Type B pancreatic cell (in vitro differentiated cells): Measurements from ENCODE around the gene ZNF14. TPM values are rescaled to one million over a fixed set of nuclear protein-coding genes. Genes with fewer than 3 reads are reported as not detected.
"Not testable (repeated sequence)": the region's sequence is repeated elsewhere in the genome, so short reads cannot be mapped to it uniquely, and the experiment has no call there.

Source experiments
- DNase-seq: peaks from one replicate; pipeline ENCODE4 v3.0.0; 2021; ENCODE audit warnings: mixed read lengths; ENCODE audit not compliant: unreplicated experiment; ENCODE audit errors: extremely low spot score
- H3K27ac Mint-ChIP-seq: 2 replicates; pipeline ENCODE4 v1.8.0; 2021; ENCODE audit warnings: mild to moderate bottlenecking, mixed read lengths
- H3K27me3 Mint-ChIP-seq: 2 replicates; pipeline ENCODE4 v1.8.0; 2021; ENCODE audit warnings: mixed read lengths
- H3K36me3 Mint-ChIP-seq: 2 replicates; pipeline ENCODE4 v1.8.0; 2021; ENCODE audit warnings: mixed read lengths
- H3K4me1 Mint-ChIP-seq: one replicate; pipeline ENCODE4 v1.8.0; 2021; ENCODE audit warnings: mixed read lengths; ENCODE audit not compliant: unreplicated experiment
- H3K4me3 Mint-ChIP-seq: 2 replicates; pipeline ENCODE4 v1.8.0; 2021; ENCODE audit warnings: mild to moderate bottlenecking, mixed read lengths
- H3K9me3 Mint-ChIP-seq: 2 replicates; pipeline ENCODE4 v1.8.0; 2021; ENCODE audit warnings: mixed read lengths
- CTCF ChIP-seq: fragments of 200-600 bp; sonication (generic); conservative IDR thresholded peaks from 2 replicates; pipeline ENCODE4 v1.5.0; 2021; ENCODE audit warnings: antibody characterized with exemption, mild to moderate bottlenecking
- total RNA-seq: library from RNA; stranded (reverse); gene quantifications from 2 replicates; pipeline ENCODE4 v1.2.1, GENCODE V29; 2021; ENCODE audit warnings: low replicate concordance

ZNF14 gene
- total RNA-seq, 1 donor from 2014 or later = 8.5 TPM

DNA sequence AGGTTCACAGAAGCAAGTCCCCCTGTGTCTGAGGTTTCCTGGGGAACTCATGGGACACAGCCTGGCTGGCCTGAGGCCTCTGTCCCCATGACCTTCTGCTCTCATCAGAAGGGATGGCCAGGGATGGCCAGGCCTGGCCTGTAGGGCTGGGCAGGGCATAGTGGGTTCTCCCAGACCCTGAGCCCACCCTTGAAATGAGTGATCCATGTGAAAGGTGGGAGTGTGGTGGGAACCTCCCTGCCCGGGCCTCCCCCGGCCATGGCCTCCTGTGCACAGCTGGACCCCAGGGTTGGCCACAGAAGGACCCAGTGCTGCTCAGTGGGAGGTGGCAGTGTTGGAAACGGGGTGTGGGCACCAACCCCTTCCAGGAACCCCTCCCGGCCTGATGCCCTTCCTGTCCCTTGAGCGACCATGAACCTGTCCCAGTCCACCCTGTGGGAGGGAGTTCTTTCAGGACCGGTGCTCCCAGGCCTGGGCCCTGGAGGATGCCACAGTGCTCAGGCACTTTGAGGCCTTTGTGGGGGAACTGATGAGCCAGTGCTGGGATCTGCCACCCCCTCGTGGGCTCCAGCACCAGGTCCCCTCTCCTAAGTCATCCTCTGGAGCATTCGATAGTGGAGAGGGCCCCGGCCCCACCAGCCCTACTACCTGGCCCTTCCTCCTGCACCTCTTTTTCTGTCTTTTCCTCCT is 15.5 kb upstream of the ZNF14 start:
- H3K9me3 Mint-ChIP-seq = no peaks in the 10 kb centered on the region
- peaks cover 3% of the 10 kb centered on the region for H3K27me3 Mint-ChIP-seq
- no peak overlapping the region for H3K27ac Mint-ChIP-seq
- no peak for TF ChIP-seq CTCF
- H3K4me3 Mint-ChIP-seq = no peak overlapping the region
- H3K36me3 Mint-ChIP-seq = no peaks in the 10 kb centered on the region
- H3K4me1 Mint-ChIP-seq = no peaks in the 10 kb centered on the region
- DNase-seq = no peak

GRCh38 chr19:19747357-19748220 is 14.7 kb upstream of the ZNF14 start:
- no peak for TF ChIP-seq CTCF
- Mint-ChIP-seq H3K36me3 (no peaks in the 10 kb centered on the region), H3K4me3 (no peak overlapping the region), H3K27ac (no peak overlapping the region), H3K27me3 (peaks cover 3% of the 10 kb centered on the region), H3K4me1 (no peaks in the 10 kb centered on the region), H3K9me3 (no peaks in the 10 kb centered on the region)
- no peak for DNase-seq

- Mint-ChIP-seq H3K9me3 (no peaks in the 10 kb centered on the region), H3K4me3 (no peak overlapping the region), H3K4me1 (no peaks in the 10 kb centered on the region), H3K27me3 (peaks cover 5% of the 10 kb centered on the region), H3K36me3 (no peaks in the 10 kb centered on the region), H3K27ac (no peak overlapping the region)
- no peak for TF ChIP-seq CTCF
- DNase-seq = no peak
Observed at GRCh38 chr19:19746286-19747213, 13.6 kb upstream of the ZNF14 start.

DNA sequence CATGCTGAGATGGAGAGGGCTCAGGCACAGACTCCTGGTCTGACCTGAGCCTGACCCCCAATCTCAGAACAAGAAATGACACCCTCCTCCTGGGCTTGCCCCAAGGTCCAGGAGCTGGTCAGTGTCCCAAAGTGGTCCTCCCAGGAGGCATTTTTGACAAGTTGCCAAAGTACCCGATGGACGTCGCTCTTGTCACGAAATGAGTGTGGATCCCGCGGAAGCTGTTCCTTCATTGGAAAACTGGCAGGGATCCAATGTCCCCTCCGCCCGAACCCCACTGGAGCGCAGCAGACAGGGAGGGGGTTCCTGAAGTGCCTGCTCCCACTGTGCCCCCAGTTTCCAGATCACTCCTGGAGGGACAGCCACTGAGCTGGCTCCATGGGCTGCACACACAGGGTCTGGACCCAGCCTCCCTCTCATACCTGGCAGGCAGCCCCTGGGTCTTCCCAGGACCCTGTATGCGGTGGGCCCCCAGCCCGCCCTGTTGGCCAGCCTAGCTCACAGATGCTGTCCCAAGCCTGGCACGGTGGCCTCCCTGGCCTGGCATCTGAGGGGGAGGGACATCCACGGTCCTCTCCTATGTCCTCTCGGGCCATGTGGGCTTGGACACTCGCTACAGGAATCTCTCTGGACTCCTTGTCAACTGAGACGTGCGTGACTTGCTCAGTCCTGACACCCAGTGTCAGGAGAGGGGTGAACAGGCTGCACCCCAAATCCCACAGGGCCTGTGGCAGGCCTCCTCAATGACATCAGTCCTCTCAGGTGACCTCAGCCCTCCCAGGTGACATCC is 12.8 kb upstream of the ZNF14 start:
- Mint-ChIP-seq H3K4me1 (no peaks in the 10 kb centered on the region), H3K9me3 (no peaks in the 10 kb centered on the region), H3K36me3 (no peaks in the 10 kb centered on the region), H3K27ac (no peak overlapping the region), H3K27me3 (peaks cover 5% of the 10 kb centered on the region), H3K4me3 (no peak overlapping the region)
- no peak for DNase-seq
- TF ChIP-seq CTCF = no peak

GRCh38 chr19:19744641-19745040 is 11.7 kb upstream of the ZNF14 start:
- Mint-ChIP-seq H3K27ac (no peak overlapping the region), H3K4me3 (no peak overlapping the region), H3K27me3 (peaks cover 5% of the 10 kb centered on the region), H3K9me3 (no peaks in the 10 kb centered on the region), H3K4me1 (no peaks in the 10 kb centered on the region), H3K36me3 (no peaks in the 10 kb centered on the region)
- no peak for DNase-seq
- no peak for TF ChIP-seq CTCF

- not testable (repeated sequence) for H3K36me3 Mint-ChIP-seq, H3K4me1 Mint-ChIP-seq, H3K27ac Mint-ChIP-seq, H3K27me3 Mint-ChIP-seq, H3K4me3 Mint-ChIP-seq, H3K9me3 Mint-ChIP-seq, DNase-seq
Observed at GRCh38 chr19:19743921-19744320, 11.0 kb upstream of the ZNF14 start.
